ENCODE data around the gene RCCD1. TPM values are rescaled to one million over a fixed set of nuclear protein-coding genes. Genes with fewer than 3 reads are reported as not detected.

The RCCD1 gene
- total and polyA plus RNA-seq, 9 of the 15 experiments (the other 6 are each of a cell fraction or from before 2014, with no cell fraction given): 11.1 to 51.4 (median 24.7) TPM

GRCh38 chr15:90934256-90934948 is 20.3 kb upstream of the RCCD1 start (continued):
- TF ChIP-seq E2F1 (CRISPR knock-in tag; IDR thresholded peaks at IDR 0.05): no peak
- no peak for TF ChIP-seq ZNF830 (CRISPR knock-in tag; IDR thresholded peaks at IDR 0.05)
- 0 out of 2 replicates have a peak, but pooled peaks have one; percentile 23 for TF ChIP-seq SPI1 (IDR thresholded peaks at IDR 0.05; ENCODE audit: borderline replicate concordance, low read depth, low read length)
- no peak for TF ChIP-seq RAD51 (IDR thresholded peaks at IDR 0.05; ENCODE audit: borderline replicate concordance, low read depth)
- TF ChIP-seq ZNF609 (CRISPR knock-in tag; IDR thresholded peaks at IDR 0.05; ENCODE audit: borderline replicate concordance): no peak
- TF ChIP-seq JUND (IDR thresholded peaks at IDR 0.05; ENCODE audit: borderline replicate concordance, low read depth, low read length): peak; percentile 42; the same call in 1 of the 2 replicates
- TF ChIP-seq JUND (tag; IDR thresholded peaks at IDR 0.05; ENCODE audit: borderline replicate concordance, low read depth, low read length): peak; percentile 28; the same call in 1 of the 3 replicates
- peak; percentile 32; the same call in 1 of the 2 replicates for TF ChIP-seq CREM (IDR thresholded peaks at IDR 0.05; ENCODE audit: low read depth)
- TF ChIP-seq REST (IDR thresholded peaks at IDR 0.05; ENCODE audit: borderline replicate concordance): peak; percentile 64; the same call in 1 of the 2 replicates
- TF ChIP-seq REST (CRISPR knock-in tag; IDR thresholded peaks at IDR 0.05; ENCODE audit: low read depth): no peak
- TF ChIP-seq FOS (IDR thresholded peaks at IDR 0.05; ENCODE audit: extremely low read depth, insufficient read length): no peak
- TF ChIP-seq YY1 (IDR thresholded peaks at IDR 0.05; ENCODE audit: borderline replicate concordance in 1 of 3, control insufficient read depth in 1 of 3, extremely low read depth in 1 of 3, insufficient read depth in 3 of 3, insufficient read length in 1 of 3, insufficient replicate concordance in 2 of 3, low read depth in 1 of 3, low read length in 2 of 3): peak in 1 of 3 experiments; percentile 59

All from K562 (cell line).